ENCODE results near the gene PLIN1. TPM values are rescaled to one million over a fixed set of nuclear protein-coding genes. Genes with fewer than 3 reads are reported as not detected.

Gene PLIN1
- total RNA-seq, 6 experiments from 2014 or later = 2.5 to 28.8 (median 18.6) TPM

DNA sequence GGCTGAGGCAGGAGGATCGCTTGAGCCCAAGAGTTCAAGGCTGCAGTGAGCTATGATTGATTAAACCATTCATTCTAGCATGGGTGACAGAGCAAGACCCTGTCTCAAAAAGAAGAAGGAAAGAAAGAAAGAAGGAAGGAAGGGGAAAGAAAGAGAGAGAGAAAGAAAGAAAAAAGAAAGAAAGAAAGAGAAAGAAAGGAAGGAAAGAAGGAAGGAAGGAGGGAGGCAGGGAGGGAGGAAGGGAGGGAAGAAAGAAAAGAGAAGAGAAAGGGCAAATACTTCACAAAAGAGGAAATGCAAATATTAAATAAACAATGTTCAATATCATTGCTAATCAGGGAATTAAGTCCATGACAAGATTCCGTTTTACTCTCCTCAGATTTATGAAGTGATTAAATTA is 19.9 kb downstream of the PLIN1 start:
- no peak overlapping the region for H3K27ac ChIP-seq
- intact Hi-C loops (cut with DNase I) = no loop called here
- no peaks in the 10 kb centered on the region for H3K9me3 ChIP-seq
- 64% methylated on average over 1 of the region's 2 CpGs for WGBS (ENCODE audit: insufficient coverage, low coverage, low lambda C conversion rate, missing lambda C conversion rate)
- ATAC-seq = no peak
- no peak for DNase-seq
- no peaks in the 10 kb centered on the region for H3K27me3 ChIP-seq
- TF ChIP-seq POLR2A (IDR thresholded peaks at IDR 0.05) = no peak
- TF ChIP-seq, protein P1, sequence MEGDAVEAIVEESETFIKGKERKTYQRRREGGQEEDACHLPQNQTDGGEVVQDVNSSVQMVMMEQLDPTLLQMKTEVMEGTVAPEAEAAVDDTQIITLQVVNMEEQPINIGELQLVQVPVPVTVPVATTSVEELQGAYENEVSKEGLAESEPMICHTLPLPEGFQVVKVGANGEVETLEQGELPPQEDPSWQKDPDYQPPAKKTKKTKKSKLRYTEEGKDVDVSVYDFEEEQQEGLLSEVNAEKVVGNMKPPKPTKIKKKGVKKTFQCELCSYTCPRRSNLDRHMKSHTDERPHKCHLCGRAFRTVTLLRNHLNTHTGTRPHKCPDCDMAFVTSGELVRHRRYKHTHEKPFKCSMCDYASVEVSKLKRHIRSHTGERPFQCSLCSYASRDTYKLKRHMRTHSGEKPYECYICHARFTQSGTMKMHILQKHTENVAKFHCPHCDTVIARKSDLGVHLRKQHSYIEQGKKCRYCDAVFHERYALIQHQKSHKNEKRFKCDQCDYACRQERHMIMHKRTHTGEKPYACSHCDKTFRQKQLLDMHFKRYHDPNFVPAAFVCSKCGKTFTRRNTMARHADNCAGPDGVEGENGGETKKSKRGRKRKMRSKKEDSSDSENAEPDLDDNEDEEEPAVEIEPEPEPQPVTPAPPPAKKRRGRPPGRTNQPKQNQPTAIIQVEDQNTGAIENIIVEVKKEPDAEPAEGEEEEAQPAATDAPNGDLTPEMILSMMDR (IDR thresholded peaks at IDR 0.05) = no peak
- H3K4me3 ChIP-seq = no peak overlapping the region
- H3K4me1 ChIP-seq = peaks cover 0 to 9% (median 0%) of the 10 kb centered on the region in 4 donors
- H3K36me3 ChIP-seq = no peaks in the 10 kb centered on the region

DNA sequence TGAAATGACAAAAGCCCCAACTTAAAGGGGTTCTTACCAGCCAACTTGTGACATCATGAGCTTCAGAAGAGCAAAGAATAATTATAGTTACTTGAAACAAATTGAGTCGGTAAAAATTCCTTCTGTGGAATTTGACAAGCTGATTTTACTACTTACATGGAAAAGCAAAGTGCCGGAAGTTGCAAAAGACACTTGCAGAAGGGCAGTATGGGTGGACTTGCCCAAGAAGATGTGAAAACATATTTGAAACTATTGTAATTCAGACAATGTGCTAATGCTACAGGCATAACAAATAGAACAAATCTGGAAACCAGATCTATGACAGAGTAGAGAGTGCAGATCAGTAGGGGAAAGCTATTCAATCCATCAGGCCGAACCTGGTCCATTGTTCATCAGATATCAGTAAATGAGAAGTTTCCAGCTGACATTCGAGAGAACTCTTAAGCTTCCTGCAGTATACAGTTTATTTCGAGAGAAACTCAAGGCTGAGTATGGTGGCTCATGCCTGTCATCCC is 21.4 kb downstream of the PLIN1 start:
- DNase-seq = no peak
- TF ChIP-seq POLR2A (IDR thresholded peaks at IDR 0.05) = no peak
- TF ChIP-seq, protein P1 (IDR thresholded peaks at IDR 0.05) = no peak
- intact Hi-C loops (cut with DNase I) = no loop called here
- no peaks in the 10 kb centered on the region for H3K36me3 ChIP-seq
- no peak overlapping the region for H3K27ac ChIP-seq
- H3K9me3 ChIP-seq = no peaks in the 10 kb centered on the region
- WGBS (ENCODE audit: insufficient coverage, low coverage, low lambda C conversion rate, missing lambda C conversion rate) = 86% methylated on average over 5 of the region's 5 CpGs
- no peaks in the 10 kb centered on the region for H3K27me3 ChIP-seq
- peaks cover 0 to 9% (median 0%) of the 10 kb centered on the region in 4 donors for H3K4me1 ChIP-seq
- ATAC-seq = no peak
- no peak overlapping the region for H3K4me3 ChIP-seq

DNA sequence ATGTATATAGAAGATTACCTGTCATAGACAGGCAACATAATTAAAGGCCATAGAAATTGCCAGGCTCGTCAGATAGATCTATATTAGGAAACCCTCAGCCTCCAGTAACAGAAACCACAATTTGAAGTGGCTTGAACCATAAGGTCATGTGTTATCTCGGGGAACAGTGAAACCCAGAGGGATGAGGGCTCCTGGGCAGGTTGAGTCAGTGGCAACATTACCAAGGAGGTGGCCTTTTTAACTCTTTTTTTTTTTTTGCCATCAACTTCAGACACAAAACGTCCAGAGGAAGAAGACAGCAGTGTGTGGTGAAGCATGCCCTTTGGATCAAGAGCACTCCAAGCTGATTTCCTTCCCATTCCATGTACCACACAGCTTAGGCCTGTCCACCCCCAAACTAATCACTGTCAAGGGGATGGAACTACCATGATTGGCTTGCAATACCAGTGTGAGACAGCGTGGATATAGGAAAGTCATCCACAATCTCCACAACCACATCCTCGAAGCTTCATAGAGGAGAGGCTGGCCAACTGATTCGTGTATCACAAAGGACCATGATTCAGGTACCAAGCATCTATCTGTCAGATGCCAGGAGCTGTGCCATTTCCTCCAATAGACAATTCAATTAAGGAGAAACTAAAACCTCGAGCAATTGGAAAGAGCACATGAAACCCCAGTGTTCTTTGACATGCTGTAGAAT is 22.9 kb downstream of the PLIN1 start:
- WGBS (ENCODE audit: insufficient coverage, low coverage, low lambda C conversion rate, missing lambda C conversion rate) = 75% methylated on average over 6 of the region's 7 CpGs
- no peak for TF ChIP-seq POLR2A (IDR thresholded peaks at IDR 0.05)
- TF ChIP-seq, protein P1 (IDR thresholded peaks at IDR 0.05) = no peak
- H3K36me3 ChIP-seq = no peaks in the 10 kb centered on the region
- intact Hi-C loops (cut with DNase I) = no loop called here
- H3K9me3 ChIP-seq = no peaks in the 10 kb centered on the region
- H3K27me3 ChIP-seq = no peaks in the 10 kb centered on the region
- DNase-seq (no peak), ATAC-seq (no peak)
- H3K27ac ChIP-seq = no peak overlapping the region
- peaks cover 0 to 9% (median 0%) of the 10 kb centered on the region in 4 donors for H3K4me1 ChIP-seq
- H3K4me3 ChIP-seq = no peak overlapping the region

- 16% methylated on average over 15 of the region's 87 CpGs for WGBS (ENCODE audit: insufficient coverage, low coverage, low lambda C conversion rate, missing lambda C conversion rate)
- Histone ChIP-seq H3K27me3 (no peaks in the 10 kb centered on the region), H3K9me3 (no peaks in the 10 kb centered on the region), H3K36me3 (no peaks in the 10 kb centered on the region), H3K27ac (no peak within 1 kb of the TSS), H3K4me1 (peaks cover 0 to 9% (median 0%) of the 10 kb centered on the region in 4 donors), H3K4me3 (peak within 1 kb of the TSS; percentile 48 to 53 (median 48))
- TF ChIP-seq, protein P1 (IDR thresholded peaks at IDR 0.05) = no peak
- TF ChIP-seq POLR2A (IDR thresholded peaks at IDR 0.05) = no peak
- ATAC-seq (peak; percentile 68 to 79 (median 70)), DNase-seq (no peak)
- intact Hi-C loops (cut with DNase I) = no loop called here
Observed at GRCh38 chr15:89654847-89655805, 24.0 kb downstream of the PLIN1 start, which contains the start of gene KIF7. TSS of gene KIF7 (minus strand) at chr15:89655467. CDS start at chr15:89652930, 2,537 bp downstream.
